Heart left ventricle (tissue), 13 donors: ENCODE results near the gene SETBP1.

Source experiments
- POLR2A ChIP-seq, 2 donors: fragments of 450-650 bp; IDR thresholded peaks; one replicate each; pipeline ENCODE4 v1.6.1; 2017; ENCODE audit warnings: antibody characterized with exemption in 2 of 2, mild to moderate bottlenecking in 2 of 2, moderate library complexity in 2 of 2
- TF ChIP-seq, protein P1 (sequence below), 12 donors: fragments of 200-600 bp; sonication (generic) in 4 of 12; IDR thresholded peaks; one replicate each; pipeline versions ENCODE4 v1.5.0 to v1.8.0; 2018 to 2022; ENCODE audit warnings: antibody characterized with exemption in 12 of 12, mild to moderate bottlenecking in 5 of 12
- donor health status: ischemic (EF 13 %, LVEDD 7.1; RV severe dilation, severe dysfunction).
- donor health status: DM: no; HTN: yes; CAD: no.
- donor health status: DM: no; HTN: no; CAD: no.
- donor health status: ischemic (EF 25% LVEDD 6.9; RV normal size, moderate dysfunction).
- donor health status: ischemic (EF 25% LVEDD 5.7; RV mildly dilated, moderate dysfunction).
- donor health status: ischemic (EF 35%, LVEDD 5.7; RV mildly dilated, moderate dysfunction).
- donor health status: nonischemic (EF 11% LVEDD 7.7; RV severe dilation, severe dysfunction).
- donor health status: DM: yes; HTN: yes; CAD: no.
- donor health status: PGD.
- donor health status: ischemic (EF 29% LVEDD 5.4; RV normal size, mild dysfunction).
- donor health status: nonischemic (EF 23%, LVEDD 6.1; RV moderate dilation, normal function).

DNA sequence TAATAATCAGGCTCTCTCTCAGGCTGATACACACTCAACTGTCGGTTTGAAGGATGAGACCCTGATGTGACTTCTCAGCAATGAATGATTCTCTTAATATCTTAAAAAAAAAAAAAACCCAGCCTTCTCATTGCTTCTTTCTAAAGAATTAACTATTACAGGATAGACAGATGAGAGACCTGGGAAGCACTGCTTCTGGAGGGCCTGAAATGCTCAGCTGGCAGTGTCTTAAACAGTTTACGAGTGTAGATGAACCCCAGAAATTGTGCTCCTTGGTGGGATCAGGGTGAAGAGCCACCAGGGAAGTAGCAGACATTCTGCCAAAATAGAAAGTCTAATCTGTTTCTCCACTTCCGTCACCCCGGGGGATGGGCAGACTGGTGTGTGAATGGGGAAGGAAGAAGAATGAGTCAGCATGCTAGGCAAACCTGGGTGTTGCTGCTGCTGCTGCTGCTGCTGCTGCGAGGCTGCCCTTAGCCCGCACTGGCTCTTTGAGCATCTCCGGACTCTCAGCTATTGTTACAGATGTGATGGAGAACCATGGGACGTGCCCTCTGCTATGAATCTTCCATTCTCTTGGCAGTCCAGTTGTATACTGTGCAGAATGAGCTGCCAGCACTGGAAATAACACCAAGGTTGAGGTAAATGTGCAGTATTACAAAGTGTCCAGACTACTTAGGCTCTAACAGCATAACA lies 158.4 kb downstream of the SETBP1 start:
- TF ChIP-seq, protein P1, sequence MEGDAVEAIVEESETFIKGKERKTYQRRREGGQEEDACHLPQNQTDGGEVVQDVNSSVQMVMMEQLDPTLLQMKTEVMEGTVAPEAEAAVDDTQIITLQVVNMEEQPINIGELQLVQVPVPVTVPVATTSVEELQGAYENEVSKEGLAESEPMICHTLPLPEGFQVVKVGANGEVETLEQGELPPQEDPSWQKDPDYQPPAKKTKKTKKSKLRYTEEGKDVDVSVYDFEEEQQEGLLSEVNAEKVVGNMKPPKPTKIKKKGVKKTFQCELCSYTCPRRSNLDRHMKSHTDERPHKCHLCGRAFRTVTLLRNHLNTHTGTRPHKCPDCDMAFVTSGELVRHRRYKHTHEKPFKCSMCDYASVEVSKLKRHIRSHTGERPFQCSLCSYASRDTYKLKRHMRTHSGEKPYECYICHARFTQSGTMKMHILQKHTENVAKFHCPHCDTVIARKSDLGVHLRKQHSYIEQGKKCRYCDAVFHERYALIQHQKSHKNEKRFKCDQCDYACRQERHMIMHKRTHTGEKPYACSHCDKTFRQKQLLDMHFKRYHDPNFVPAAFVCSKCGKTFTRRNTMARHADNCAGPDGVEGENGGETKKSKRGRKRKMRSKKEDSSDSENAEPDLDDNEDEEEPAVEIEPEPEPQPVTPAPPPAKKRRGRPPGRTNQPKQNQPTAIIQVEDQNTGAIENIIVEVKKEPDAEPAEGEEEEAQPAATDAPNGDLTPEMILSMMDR (IDR thresholded peaks at IDR 0.05) = no peak
- TF ChIP-seq POLR2A (IDR thresholded peaks at IDR 0.05) = no peak
